HUES64 (cell line): ENCODE data around the gene CTNNA2.

ENCODE experiments used
- H3K27ac ChIP-seq: 2 replicates; pipeline ENCODE4 v1.7.0; 2013; ENCODE audit warnings: low read depth, low read length, inconsistent platforms
- H3K27me3 ChIP-seq: 2 replicates; pipeline ENCODE4 v1.6.1; 2013; ENCODE audit warnings: mild to moderate bottlenecking, low read length; ENCODE audit not compliant: insufficient read depth
- H3K36me3 ChIP-seq: 2 replicates; pipeline ENCODE4 v1.6.1; 2013; ENCODE audit warnings: mild to moderate bottlenecking, low read length; ENCODE audit not compliant: insufficient read depth
- H3K4me1 ChIP-seq: 2 replicates; pipeline ENCODE4 v1.6.1; 2013; ENCODE audit warnings: mild to moderate bottlenecking, low read length, moderate library complexity; ENCODE audit not compliant: insufficient read depth
- H3K4me3 ChIP-seq: 2 replicates; pipeline ENCODE4 v1.5.1; 2013; ENCODE audit warnings: mild to moderate bottlenecking, low read length, moderate library complexity
- H3K9ac ChIP-seq: 2 replicates; pipeline ENCODE4 v1.6.1; 2013; ENCODE audit warnings: mild to moderate bottlenecking, low read depth, low read length
- H3K9me3 ChIP-seq: 2 replicates; pipeline ENCODE4 v1.6.1; 2013; ENCODE audit warnings: low read depth, low read length; ENCODE audit not compliant: insufficient read depth
- WGBS: fragments of 150-250, 120-280 bp; methylation state at CpG from one replicate; pipeline ENCODE4 v1.1.7; 2013; ENCODE audit warnings: missing lambda C conversion rate; 5-methylcytosine and 5-hydroxymethylcytosine counted together

CTNNA2 gene

DNA sequence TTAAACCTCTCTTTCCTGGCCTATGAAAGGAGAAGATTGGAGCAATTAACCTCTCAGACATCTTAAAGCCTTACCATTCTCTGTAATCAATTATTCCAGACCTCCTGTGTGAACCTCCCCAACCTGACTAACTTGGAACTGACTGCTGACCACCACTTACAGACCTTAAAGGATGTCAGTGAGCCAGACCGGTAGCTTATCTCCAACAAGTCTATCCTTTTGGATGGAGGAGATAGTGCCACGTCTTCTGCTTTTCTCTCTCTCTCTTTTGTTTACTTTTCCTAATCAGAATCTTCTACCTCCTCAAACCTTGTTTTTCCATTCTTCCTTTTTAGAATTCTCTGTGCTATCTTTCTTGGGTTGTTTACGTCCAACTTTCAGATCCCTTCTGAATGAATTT is 734.5 kb downstream of the CTNNA2 start:
- H3K4me3 ChIP-seq, result no peak overlapping the region
- H3K9me3 ChIP-seq, result no peaks in the 10 kb centered on the region
- no peak overlapping the region for H3K27ac ChIP-seq
- H3K36me3 ChIP-seq, result no peaks in the 10 kb centered on the region
- WGBS, result 80% methylated on average over 3 of the region's 3 CpGs
- H3K9ac ChIP-seq, result no peak overlapping the region
- H3K27me3 ChIP-seq, result no peaks in the 10 kb centered on the region
- peaks cover 7% of the 10 kb centered on the region; the same call in 1 of the 2 replicates for H3K4me1 ChIP-seq

DNA sequence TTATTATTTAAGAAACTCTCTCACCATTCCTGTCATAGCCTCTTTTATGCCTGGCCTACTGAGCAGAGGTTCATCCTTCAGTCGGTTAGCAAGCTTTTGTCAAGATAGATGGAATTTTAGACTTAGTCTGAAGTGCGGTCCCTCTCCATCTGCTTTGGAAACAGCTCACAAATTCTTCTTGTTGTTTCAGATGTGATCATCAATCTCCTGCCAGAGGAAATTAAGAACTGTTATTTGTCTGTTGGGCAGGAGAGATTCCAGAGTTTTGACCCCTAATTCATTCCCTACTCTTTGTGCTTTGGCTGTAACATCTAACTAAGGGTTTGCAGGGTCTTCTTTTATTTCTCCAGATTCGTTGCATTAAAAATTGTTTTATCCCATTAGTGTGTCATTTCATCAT is 735.3 kb downstream of the CTNNA2 start:
- Histone ChIP-seq H3K4me3 (no peak overlapping the region), H3K27me3 (no peaks in the 10 kb centered on the region), H3K9ac (no peak overlapping the region), H3K27ac (no peak overlapping the region), H3K4me1 (peaks cover 7% of the 10 kb centered on the region; the same call in 1 of the 2 replicates), H3K9me3 (no peaks in the 10 kb centered on the region), H3K36me3 (no peaks in the 10 kb centered on the region)
- 87% methylated on average over 3 of the region's 3 CpGs for WGBS

DNA sequence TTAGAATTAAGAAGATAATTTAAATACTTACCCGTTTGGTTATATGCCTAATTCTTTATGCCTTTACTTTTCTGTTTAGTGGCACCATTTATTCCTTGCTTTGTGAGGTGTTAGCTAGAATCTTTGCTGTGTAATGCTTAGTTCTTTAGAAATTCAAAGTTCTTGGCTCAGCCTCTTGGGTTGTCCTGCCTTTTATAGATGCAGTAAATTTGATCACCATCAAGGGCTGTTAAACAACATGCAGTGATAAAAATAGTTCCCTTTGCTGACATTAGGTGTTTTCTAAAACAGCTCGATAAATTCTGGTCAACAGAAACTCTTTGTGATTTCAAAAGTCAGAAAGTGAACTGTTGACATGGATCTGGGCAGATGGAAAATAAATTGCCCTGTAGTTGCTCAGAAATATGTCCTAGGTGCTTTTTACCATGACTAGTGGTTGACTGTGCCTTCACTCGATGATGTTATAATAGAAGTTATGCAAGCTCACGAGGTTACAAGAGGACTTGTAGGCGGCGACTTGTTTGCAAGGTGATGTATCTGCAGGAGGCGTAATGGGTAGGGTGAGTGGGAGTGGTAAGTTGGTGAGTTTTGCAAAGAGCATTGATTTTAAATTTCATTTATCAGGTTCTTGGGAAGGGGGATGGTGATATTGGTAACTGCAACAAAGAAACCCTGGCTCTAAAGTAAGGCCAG is 739.6 kb downstream of the CTNNA2 start:
- Histone ChIP-seq H3K9ac (no peak overlapping the region), H3K4me1 (peaks cover 11% of the 10 kb centered on the region), H3K27ac (no peak overlapping the region), H3K36me3 (no peaks in the 10 kb centered on the region), H3K4me3 (no peak overlapping the region), H3K27me3 (no peaks in the 10 kb centered on the region), H3K9me3 (no peaks in the 10 kb centered on the region)
- 95% methylated on average over 6 of the region's 7 CpGs for WGBS

DNA sequence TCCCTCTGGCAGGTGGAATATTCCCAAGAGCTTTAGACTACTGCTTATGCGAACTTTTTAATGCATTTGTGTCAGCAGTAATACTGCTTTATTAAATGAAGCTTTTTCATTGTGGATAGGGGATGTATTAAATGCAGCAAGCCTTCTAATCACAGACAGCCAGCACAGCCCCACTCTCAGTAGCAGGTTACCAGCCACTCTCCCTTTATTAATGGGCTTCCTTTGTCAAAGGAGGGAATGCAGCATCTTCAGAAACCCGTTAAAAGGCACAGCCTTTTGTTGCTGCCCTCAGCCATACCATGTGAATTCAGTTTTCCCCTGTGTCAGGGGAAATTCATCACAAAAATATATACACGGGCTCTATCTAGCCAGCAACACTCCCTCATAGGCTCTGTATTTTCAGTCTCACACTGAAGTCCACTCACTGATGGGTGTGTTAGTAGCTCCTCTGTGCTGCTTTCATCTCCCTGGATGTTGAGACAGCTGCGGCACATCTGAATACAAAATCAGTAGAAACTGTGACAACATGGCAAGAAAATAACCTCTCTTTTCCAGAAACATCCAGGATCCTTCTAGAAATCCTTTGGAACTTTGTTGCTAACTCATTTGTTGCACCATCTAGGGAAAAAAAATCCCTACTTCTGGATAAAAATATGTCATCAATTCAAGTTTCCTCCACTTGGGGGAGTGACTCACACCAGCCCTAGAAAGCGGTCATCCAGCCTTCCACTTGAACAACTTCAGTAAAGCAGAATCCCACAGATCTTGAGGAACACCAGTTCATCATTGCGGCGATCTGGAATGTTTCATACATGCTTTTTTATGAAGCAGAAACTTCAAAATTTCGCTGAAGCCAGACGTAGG is 743.3 kb downstream of the CTNNA2 start:
- no peak overlapping the region for H3K4me3 ChIP-seq
- H3K27ac ChIP-seq, result no peak overlapping the region
- no peaks in the 10 kb centered on the region for H3K36me3 ChIP-seq
- no peak overlapping the region for H3K9ac ChIP-seq
- H3K4me1 ChIP-seq, result peaks cover 4% of the 10 kb centered on the region
- no peaks in the 10 kb centered on the region for H3K9me3 ChIP-seq
- 84% methylated on average over 9 of the region's 9 CpGs for WGBS
- no peaks in the 10 kb centered on the region for H3K27me3 ChIP-seq

DNA sequence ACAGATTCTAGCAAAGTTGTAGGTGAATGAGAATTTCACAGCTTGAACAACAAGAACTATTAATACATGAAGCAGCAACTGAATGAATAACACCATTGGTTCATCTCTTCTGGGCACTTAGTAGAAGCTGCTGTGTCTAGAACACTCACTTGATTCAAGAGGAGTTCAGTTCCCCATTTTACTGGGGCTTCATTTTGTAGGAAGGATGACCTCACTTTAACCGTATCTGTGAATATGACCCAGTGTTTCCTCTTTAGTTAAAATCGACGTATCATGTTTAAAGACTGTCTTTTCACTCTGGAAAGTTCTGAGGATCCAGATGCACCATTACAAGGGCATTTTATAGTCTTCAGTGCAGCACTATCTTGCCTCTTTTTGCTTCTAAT is 743.9 kb downstream of the CTNNA2 start:
- no peak overlapping the region for H3K27ac ChIP-seq
- H3K36me3 ChIP-seq, result no peaks in the 10 kb centered on the region
- no peaks in the 10 kb centered on the region for H3K9me3 ChIP-seq
- H3K27me3 ChIP-seq, result no peaks in the 10 kb centered on the region
- no peak overlapping the region for H3K9ac ChIP-seq
- 96% methylated on average over 3 of the region's 3 CpGs for WGBS
- H3K4me3 ChIP-seq, result no peak overlapping the region
- peaks cover 4% of the 10 kb centered on the region for H3K4me1 ChIP-seq

DNA sequence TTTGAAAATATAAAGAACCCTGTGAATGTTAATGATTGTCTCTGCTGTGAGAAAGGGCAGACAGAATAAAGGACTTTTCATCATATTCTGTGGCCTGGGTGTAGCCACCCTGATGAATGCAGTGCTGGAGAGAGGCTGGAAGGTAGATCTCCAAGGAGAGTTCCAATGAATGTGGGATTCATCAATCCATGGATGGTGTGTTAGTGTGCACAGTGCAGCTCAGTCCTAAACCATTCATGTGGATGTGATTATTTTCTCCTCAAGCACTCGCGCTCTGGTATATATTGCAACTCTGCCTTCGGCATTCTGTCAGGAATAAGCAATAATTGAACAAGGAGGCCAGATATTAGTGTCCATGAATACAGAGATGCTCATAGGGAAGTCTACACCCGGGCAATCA is 744.6 kb downstream of the CTNNA2 start:
- Histone ChIP-seq H3K27me3 (no peaks in the 10 kb centered on the region), H3K4me1 (peaks cover 4% of the 10 kb centered on the region), H3K36me3 (no peaks in the 10 kb centered on the region), H3K9ac (no peak overlapping the region), H3K9me3 (no peaks in the 10 kb centered on the region), H3K27ac (no peak overlapping the region), H3K4me3 (no peak overlapping the region)
- WGBS, result over 99% methylated on average over 4 of the region's 4 CpGs

DNA sequence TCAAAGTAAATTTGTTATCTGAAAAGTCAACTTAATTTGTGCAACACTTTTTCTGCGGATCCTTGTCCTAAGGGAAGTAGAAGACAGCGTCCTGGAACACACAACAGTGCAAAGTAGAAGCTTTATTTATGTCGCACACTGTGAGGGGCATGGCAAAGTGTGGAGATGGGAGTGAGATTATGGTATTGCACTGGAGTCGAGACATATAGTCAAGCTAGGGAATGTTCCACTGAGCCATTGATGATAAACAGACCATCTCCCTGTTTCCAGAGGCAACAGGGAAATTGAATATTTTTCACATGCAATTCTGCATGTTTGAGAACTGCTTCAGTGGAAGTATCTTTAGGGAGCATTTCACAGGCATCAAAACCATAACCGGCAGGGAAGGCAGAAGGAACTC is 745.5 kb downstream of the CTNNA2 start:
- Histone ChIP-seq H3K9ac (no peak overlapping the region), H3K4me1 (peaks cover 4% of the 10 kb centered on the region), H3K27ac (no peak overlapping the region), H3K36me3 (no peaks in the 10 kb centered on the region), H3K9me3 (no peaks in the 10 kb centered on the region), H3K4me3 (no peak overlapping the region), H3K27me3 (no peaks in the 10 kb centered on the region)
- WGBS, result 96% methylated on average over 5 of the region's 5 CpGs

DNA sequence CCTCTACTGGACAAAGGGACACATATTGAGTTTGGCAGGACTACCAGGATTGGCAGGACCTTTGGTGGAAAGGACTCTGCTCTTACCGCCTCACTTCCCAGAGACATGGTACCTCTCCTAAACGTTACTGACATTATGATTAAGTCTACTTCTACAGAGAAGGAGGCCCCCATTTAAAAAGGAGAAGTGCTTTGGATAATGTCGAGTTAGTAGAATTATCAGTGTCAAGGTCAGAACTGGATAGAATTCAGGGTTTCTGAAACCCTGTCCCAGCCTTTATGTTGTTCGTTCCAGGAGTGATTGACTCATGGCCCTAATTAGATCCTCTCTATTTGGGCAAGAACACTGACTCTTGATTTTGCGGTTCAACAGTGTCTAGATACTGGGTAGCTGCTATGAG is 745.9 kb downstream of the CTNNA2 start:
- Histone ChIP-seq H3K9me3 (no peaks in the 10 kb centered on the region), H3K9ac (no peak overlapping the region), H3K4me1 (peaks cover 4% of the 10 kb centered on the region), H3K27me3 (no peaks in the 10 kb centered on the region), H3K36me3 (no peaks in the 10 kb centered on the region), H3K4me3 (no peak overlapping the region), H3K27ac (no peak overlapping the region)
- WGBS, result 96% methylated on average over 5 of the region's 5 CpGs

DNA sequence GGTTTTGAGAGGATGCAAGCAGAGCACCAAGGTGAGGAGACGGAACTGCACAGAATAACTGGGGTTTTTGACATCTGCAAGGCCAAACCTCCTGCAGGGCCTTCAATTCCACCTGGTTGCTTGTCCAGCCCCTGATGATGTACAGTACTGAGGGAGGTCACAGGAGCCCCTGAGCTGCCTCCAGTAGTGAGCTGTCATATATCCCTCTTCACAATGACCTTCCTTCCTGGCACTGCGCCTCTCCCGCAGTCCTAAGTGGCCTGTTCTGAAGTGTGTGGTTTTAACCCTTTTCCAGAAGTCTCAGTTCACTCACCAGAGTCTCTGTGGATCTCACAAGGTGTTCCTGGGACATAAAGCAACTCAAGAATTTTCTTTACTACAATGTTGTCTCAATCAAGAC is 746.4 kb downstream of the CTNNA2 start:
- no peaks in the 10 kb centered on the region for H3K27me3 ChIP-seq
- no peak overlapping the region for H3K27ac ChIP-seq
- WGBS, result 99% methylated on average over 3 of the region's 3 CpGs
- H3K4me3 ChIP-seq, result no peak overlapping the region
- no peaks in the 10 kb centered on the region for H3K36me3 ChIP-seq
- H3K9me3 ChIP-seq, result no peaks in the 10 kb centered on the region
- no peak overlapping the region for H3K9ac ChIP-seq
- peaks cover 4% of the 10 kb centered on the region for H3K4me1 ChIP-seq

DNA sequence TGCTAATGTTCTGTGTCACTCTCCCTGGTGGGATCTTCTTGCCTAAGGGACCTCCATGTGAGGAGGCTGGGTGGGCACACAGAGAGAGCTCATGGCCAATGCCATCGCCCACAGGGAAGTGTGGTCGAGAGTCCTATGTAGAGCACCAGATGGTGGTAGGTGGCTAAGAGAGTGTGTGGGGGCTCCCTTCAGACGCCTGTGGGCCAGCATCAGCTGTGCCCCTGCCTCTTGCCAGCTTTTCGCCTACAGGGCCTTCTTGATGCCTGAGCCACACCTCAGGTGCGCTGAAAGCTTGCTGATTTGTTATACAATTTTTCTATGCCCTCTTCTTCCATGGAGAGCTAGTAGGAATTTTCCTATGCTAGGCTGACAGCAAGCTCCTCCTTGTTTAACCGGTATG is 753.4 kb downstream of the CTNNA2 start:
- WGBS, result 93% methylated on average over 6 of the region's 6 CpGs

DNA sequence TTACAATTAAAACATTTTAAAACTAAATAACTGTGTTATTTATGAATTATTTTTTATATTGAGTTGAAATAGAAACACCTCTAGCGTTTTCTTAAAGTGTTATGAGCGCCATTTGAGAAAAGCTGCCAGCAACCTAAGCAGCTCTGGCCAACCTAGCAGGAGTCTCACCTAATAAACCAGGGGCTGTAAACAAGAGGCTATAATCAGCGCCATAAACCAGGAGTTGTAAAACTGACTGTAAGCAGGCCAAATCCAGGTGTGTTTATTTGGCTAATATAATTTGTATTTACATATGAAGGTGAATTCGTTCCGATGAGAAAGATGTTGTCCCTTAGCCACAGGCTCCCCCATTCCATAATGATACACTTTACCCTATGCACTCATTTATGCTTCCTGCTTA is 757.0 kb downstream of the CTNNA2 start:
- H3K27ac ChIP-seq, result no peak overlapping the region
- WGBS, result 94% methylated on average over 5 of the region's 5 CpGs
- H3K4me3 ChIP-seq, result no peak overlapping the region
- no peaks in the 10 kb centered on the region for H3K4me1 ChIP-seq
- H3K27me3 ChIP-seq, result no peaks in the 10 kb centered on the region
- no peak overlapping the region for H3K9ac ChIP-seq
- 0 out of 2 replicates have a peak, but pooled peaks cover 2% of the 10 kb centered on the region for H3K9me3 ChIP-seq
- H3K36me3 ChIP-seq, result no peaks in the 10 kb centered on the region

More for the DNA sequence above, 753.4 kb downstream of the CTNNA2 start:
- Histone ChIP-seq H3K4me1 (no peaks in the 10 kb centered on the region), H3K9me3 (0 out of 2 replicates have a peak, but pooled peaks cover 2% of the 10 kb centered on the region), H3K27ac (no peak overlapping the region), H3K4me3 (no peak overlapping the region), H3K36me3 (no peaks in the 10 kb centered on the region), H3K9ac (no peak overlapping the region), H3K27me3 (no peaks in the 10 kb centered on the region)
